HepG2 (cell line): ENCODE measurements around the gene KRT10. TPM values are rescaled to one million over a fixed set of nuclear protein-coding genes. Genes with fewer than 3 reads are reported as not detected.

Experiments
- FLYWCH1 ChIP-seq: sonication (generic); formaldehyde crosslinking; IDR thresholded peaks from 2 replicates; pipeline ENCODE4 v1.8.1; 2023; ENCODE audit warnings: mild to moderate bottlenecking, missing genetic modification reagents
- HES4 ChIP-seq: sonication (generic); formaldehyde crosslinking; IDR thresholded peaks from 2 replicates; pipeline ENCODE4 v1.9.0; 2021; ENCODE audit warnings: mild to moderate bottlenecking, missing genetic modification reagents, borderline replicate concordance
- JUNB ChIP-seq: sonication (generic); formaldehyde crosslinking; IDR thresholded peaks from 2 replicates; pipeline ENCODE4 v1.8.0; 2022; ENCODE audit warnings: missing genetic modification reagents, mild to moderate bottlenecking, borderline replicate concordance
- MED1 ChIP-seq: sonication (generic); formaldehyde crosslinking; IDR thresholded peaks from 2 replicates; pipeline ENCODE4 v1.4.0; 2020; ENCODE audit warnings: missing genetic modification reagents
- POLR2A ChIP-seq, 2 experiments: IDR thresholded peaks; 2 replicates each; pipeline ENCODE4 v1.6.1; 2011; ENCODE audit warnings: low read depth in 2 of 2, low read length in 2 of 2, mild to moderate bottlenecking in 1 of 2, moderate library complexity in 1 of 2; ENCODE audit not compliant: insufficient read depth in 1 of 2
- POLR2G ChIP-seq: fragments of 200-400 bp; formaldehyde crosslinking; IDR thresholded peaks from 2 replicates; pipeline ENCODE4 v1.6.1; 2018; ENCODE audit warnings: mild to moderate bottlenecking, low read depth, low read length, moderate library complexity
- ZFP36 ChIP-seq: fragments of 150-350 bp; IDR thresholded peaks from 2 replicates; pipeline ENCODE4 v1.6.1; 2018; ENCODE audit warnings: borderline replicate concordance, low read length, low read depth; ENCODE audit not compliant: partially characterized antibody
- ZNF235 ChIP-seq: sonication (generic); formaldehyde crosslinking; IDR thresholded peaks from 2 replicates; pipeline ENCODE4 v1.8.1; 2023; ENCODE audit warnings: mild to moderate bottlenecking, missing genetic modification reagents, borderline replicate concordance
- ZNF598 ChIP-seq: sonication (generic); formaldehyde crosslinking; IDR thresholded peaks from 2 replicates; pipeline ENCODE4 v1.5.1; 2020; ENCODE audit warnings: mild to moderate bottlenecking, missing genetic modification reagents, borderline replicate concordance
- ZNF790 ChIP-seq: sonication (generic); formaldehyde crosslinking; IDR thresholded peaks from 2 replicates; pipeline ENCODE4 v1.8.0; 2022; ENCODE audit warnings: missing genetic modification reagents, mild to moderate bottlenecking, borderline replicate concordance
- polyA plus RNA-seq, 8 experiments: library from polyadenylated mRNA; depleted of rRNA in 3 of 8; stranded (reverse) in 7 of 8; unstranded in 1 of 8; fragments of >200 nt; fragmentation: Illumina TruSeq in 4 of 8; extraction: Trizol in 4 of 8; gene quantifications; 2 replicates each; pipeline versions ENCODE4 v1.2.1 to v1.2.3, GENCODE V29; 2011 to 2016; ENCODE audit warnings: low read depth in 4 of 8, missing spikeins in 1 of 8, mixed read lengths in 1 of 8; ENCODE audit not compliant: insufficient read depth in 1 of 8
- total RNA-seq, 5 experiments: library from RNA; depleted of rRNA; stranded (reverse); fragments of >200 nt; fragmentation: Illumina TruSeq; extraction: Trizol; gene quantifications; 2 replicates each; pipeline ENCODE4 v1.2.3, GENCODE V29; 2016; ENCODE audit warnings: low read depth in 1 of 5
- TF ChIP-seq, protein P1 (sequence below): sonication (generic); formaldehyde crosslinking; IDR thresholded peaks from 2 replicates; pipeline ENCODE4 v1.4.0; 2020; ENCODE audit warnings: mild to moderate bottlenecking, missing genetic modification reagents
- TF ChIP-seq, protein P2 (sequence below): sonication (generic); formaldehyde crosslinking; IDR thresholded peaks from 2 replicates; pipeline ENCODE4 v1.9.0; 2022; ENCODE audit warnings: low read depth, missing genetic modification reagents

KRT10 gene
- total and polyA plus RNA-seq, 2 of the 13 experiments (the other 11 are each of a cell fraction or from before 2014, with no cell fraction given) = 25.1 to 27.5 TPM

DNA sequence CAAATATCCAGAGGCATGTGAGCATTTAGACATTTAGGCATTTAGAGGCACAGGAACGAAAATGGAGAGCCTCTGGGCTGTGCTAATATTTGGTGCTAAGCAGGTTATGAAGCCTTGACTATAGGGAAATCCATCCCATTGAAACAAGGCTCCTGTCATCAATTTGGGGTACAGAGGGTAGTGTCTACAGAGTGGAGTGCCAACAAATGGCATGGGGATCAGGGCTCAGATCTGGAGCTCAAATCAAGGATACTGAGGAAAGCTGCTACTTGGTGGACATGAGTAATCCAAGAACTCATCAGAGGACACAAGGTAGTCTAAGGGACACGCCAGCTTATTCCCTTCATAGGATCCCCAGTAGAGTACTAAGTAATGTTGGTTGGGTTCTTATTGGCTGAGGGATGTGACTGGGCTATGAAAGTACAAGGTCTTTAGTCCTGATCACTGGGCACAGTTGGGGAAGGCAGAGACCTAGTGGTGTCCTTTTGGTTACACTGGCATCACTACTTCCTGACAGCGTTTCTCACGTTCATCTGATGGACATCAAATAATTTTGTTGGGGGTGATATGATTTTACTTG, 5.2 kb downstream of the KRT10 start (continued):
- TF ChIP-seq, protein P1, sequence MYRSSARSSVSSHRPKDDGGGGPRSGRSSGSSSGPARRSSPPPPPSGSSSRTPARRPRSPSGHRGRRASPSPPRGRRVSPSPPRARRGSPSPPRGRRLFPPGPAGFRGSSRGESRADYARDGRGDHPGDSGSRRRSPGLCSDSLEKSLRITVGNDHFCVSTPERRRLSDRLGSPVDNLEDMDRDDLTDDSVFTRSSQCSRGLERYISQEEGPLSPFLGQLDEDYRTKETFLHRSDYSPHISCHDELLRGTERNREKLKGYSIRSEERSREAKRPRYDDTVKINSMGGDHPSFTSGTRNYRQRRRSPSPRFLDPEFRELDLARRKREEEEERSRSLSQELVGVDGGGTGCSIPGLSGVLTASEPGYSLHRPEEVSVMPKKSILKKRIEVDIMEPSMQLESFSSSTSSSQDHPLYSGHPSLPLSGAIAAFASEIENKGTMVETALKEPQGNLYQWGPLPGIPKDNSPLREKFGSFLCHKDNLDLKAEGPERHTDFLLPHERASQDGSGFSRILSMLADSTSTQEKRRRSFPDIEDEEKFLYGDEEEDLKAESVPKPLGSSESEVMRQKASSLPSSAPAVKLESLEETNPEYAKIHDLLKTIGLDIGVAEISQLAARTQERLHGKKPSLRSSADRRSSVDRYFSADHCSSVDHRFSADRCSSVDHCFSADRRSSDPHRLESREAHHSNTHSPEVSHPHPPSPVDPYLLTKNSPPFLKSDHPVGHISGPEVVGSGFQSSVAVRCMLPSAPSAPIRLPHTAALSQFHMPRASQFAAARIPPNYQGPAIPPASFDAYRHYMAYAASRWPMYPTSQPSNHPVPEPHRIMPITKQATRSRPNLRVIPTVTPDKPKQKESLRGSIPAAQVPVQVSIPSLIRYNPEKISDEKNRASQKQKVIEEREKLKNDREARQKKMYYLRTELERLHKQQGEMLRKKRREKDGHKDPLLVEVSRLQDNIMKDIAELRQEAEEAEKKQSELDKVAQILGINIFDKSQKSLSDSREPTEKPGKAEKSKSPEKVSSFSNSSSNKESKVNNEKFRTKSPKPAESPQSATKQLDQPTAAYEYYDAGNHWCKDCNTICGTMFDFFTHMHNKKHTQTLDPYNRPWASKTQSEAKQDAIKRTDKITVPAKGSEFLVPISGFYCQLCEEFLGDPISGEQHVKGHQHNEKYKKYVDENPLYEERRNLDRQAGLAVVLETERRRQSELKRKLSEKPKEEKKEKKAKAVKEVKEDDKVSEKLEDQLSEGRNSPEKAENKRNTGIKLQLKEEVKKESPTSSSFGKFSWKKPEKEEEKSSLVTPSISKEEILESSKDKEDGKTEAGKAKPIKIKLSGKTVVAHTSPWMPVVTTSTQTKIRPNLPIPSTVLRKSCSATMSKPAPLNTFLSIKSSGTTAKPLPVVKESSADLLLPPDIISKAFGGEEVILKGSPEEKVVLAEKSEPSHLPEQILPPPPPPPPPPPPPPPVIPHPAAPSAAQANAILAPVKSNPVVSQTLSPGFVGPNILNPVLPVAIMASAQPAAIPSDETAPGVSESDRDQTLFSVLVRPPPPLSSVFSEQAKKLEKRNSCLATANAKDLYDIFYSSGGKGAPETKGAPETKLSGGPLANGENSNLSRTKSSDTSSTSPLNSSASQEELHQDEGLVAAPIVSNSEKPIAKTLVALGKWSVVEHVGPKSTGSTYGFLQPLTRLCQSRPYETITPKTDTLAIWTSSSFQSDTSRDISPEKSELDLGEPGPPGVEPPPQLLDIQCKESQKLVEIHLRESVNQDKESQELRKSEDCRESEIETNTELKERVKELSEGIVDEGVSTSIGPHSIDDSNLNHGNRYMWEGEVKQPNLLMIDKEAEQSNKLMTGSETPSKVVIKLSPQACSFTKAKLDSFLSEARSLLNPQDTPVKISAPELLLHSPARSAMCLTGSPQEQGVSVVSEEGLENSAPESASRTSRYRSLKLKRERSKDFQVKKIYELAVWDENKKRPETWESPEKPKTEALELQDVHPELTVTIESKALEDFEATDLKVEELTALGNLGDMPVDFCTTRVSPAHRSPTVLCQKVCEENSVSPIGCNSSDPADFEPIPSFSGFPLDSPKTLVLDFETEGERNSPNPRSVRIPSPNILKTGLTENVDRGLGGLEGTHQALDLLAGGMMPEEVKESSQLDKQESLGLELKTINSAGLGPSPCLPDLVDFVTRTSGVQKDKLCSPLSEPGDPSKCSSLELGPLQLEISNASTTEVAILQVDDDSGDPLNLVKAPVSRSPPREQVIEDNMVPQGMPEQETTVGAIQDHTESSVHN (CRISPR knock-in tag) = peak; percentile 89
- TF ChIP-seq ZNF790 (CRISPR knock-in tag) = 0 out of 2 replicates have a peak, but pooled peaks have one; percentile 40
- TF ChIP-seq ZFP36 = no peak
- 0 out of 2 replicates have a peak, but pooled peaks have one; percentile 15 for TF ChIP-seq MED1 (CRISPR knock-in tag)
- 0 out of 2 replicates have a peak, but pooled peaks have one; percentile 32 for TF ChIP-seq ZNF235 (CRISPR knock-in tag)
- TF ChIP-seq ZNF598 (CRISPR knock-in tag) = no peak
- peak; percentile 51; the same call in 1 of the 2 replicates for TF ChIP-seq POLR2G
- no peak for TF ChIP-seq FLYWCH1 (CRISPR knock-in tag)
- TF ChIP-seq, protein P2, sequence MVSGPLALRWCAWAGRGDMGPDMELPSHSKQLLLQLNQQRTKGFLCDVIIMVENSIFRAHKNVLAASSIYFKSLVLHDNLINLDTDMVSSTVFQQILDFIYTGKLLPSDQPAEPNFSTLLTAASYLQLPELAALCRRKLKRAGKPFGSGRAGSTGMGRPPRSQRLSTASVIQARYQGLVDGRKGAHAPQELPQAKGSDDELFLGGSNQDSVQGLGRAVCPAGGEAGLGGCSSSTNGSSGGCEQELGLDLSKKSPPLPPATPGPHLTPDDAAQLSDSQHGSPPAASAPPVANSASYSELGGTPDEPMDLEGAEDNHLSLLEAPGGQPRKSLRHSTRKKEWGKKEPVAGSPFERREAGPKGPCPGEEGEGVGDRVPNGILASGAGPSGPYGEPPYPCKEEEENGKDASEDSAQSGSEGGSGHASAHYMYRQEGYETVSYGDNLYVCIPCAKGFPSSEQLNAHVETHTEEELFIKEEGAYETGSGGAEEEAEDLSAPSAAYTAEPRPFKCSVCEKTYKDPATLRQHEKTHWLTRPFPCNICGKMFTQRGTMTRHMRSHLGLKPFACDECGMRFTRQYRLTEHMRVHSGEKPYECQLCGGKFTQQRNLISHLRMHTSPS (CRISPR knock-in tag) = no peak
- TF ChIP-seq HES4 = 0 out of 2 replicates have a peak, but pooled peaks have one; percentile 29
- no peak for TF ChIP-seq JUNB (CRISPR knock-in tag)
- TF ChIP-seq POLR2A (IDR thresholded peaks at IDR 0.05; ENCODE audit: insufficient read depth in 1 of 2, low read depth in 2 of 2, low read length in 2 of 2) = peak; percentile 40 to 60; a peak in 2 of 4 replicates
